Esophagus squamous epithelium (tissue), 4 donors: ENCODE data around the gene PABPC1L.

ENCODE experiments used
- CTCF ChIP-seq, 6 experiments: fragments of 450-650 bp in 4 of 6; fragments of 200-600 bp in 2 of 6; sonication (generic) in 2 of 6; IDR thresholded peaks; one replicate each; pipeline ENCODE4 v1.5.1; 2016 to 2019; ENCODE audit warnings: antibody characterized with exemption in 6 of 6, mild to moderate bottlenecking in 4 of 6, moderate library complexity in 4 of 6
- POLR2A ChIP-seq, 4 donors: fragments of 450-650 bp; IDR thresholded peaks; one replicate each; pipeline ENCODE4 v1.6.1; 2017; ENCODE audit warnings: antibody characterized with exemption in 4 of 4, mild to moderate bottlenecking in 4 of 4, moderate library complexity in 3 of 4

DNA sequence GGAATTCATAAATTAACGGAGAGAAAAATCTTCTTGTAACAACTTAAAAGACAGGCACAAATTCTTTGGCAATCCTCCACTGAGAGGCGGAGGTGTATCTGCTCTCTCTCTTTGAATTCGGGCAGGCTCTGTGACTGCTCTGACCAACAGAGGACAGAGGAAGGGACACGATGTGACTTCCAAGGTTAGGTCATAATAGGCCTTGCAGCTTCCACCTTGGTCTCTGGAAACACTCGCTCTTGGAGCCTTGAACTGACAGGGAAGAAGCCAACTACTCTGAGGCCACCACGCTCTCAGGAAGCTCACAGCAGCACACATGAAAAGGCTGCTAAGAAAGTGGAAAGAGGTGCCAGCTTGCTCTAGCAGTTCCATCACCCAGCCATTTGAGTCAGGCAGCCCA lies 35.4 kb downstream of the PABPC1L start:
- TF ChIP-seq CTCF (IDR thresholded peaks at IDR 0.05) = no peak
- no peak for TF ChIP-seq POLR2A (IDR thresholded peaks at IDR 0.05)
